ENCODE data around the gene ASB15.

Gene ASB15

GRCh38 chr7:123635551-123636359 is 34.1 kb downstream of the ASB15 start:
- no peak for DNase-seq (ENCODE audit: low read depth)

- DNase-seq (ENCODE audit: low read depth) = no peak
These were observed 35.6 kb downstream of the ASB15 start for GRCh38 chr7:123637203-123637602.

GRCh38 chr7:123637878-123638277 is 36.3 kb downstream of the ASB15 start:
- no peak for DNase-seq (ENCODE audit: low read depth)

GRCh38 chr7:123639631-123640030 is 38.0 kb downstream of the ASB15 start:
- no peak for DNase-seq (ENCODE audit: low read depth)

- no peak for DNase-seq (ENCODE audit: low read depth)
These were observed 39.0 kb downstream of the ASB15 start for GRCh38 chr7:123640583-123640982.

GRCh38 chr7:123641901-123642300 is 40.3 kb downstream of the ASB15 start:
- DNase-seq (ENCODE audit: low read depth) = no peak

- peak; percentile 26 for DNase-seq (ENCODE audit: low read depth)
These were observed 42.1 kb downstream of the ASB15 start for GRCh38 chr7:123643495-123644441.

- no peak for DNase-seq (ENCODE audit: low read depth)
These were observed 43.9 kb downstream of the ASB15 start for GRCh38 chr7:123645516-123645915.

GRCh38 chr7:123647106-123647730 is 45.6 kb downstream of the ASB15 start:
- no peak for DNase-seq (ENCODE audit: low read depth)

GRCh38 chr7:123649964-123650363 is 48.3 kb downstream of the ASB15 start:
- no peak for DNase-seq (ENCODE audit: low read depth)

GRCh38 chr7:123650595-123650994 is 49.0 kb downstream of the ASB15 start:
- DNase-seq (ENCODE audit: low read depth) = no peak

- DNase-seq (ENCODE audit: low read depth) = no peak
These were observed 50.8 kb downstream of the ASB15 start for GRCh38 chr7:123652406-123652805.

- DNase-seq (ENCODE audit: low read depth) = no peak
These were observed 51.5 kb downstream of the ASB15 start for GRCh38 chr7:123653162-123653561.

GRCh38 chr7:123655614-123656013 is 54.0 kb downstream of the ASB15 start, which contains the start of gene LMOD2:
LMOD2 (plus strand) TSS chr7:123655866; CDS start chr7:123655964, 98 bp downstream.
- no peak for DNase-seq (ENCODE audit: low read depth)

GRCh38 chr7:123656544-123657303 is 55.1 kb downstream of the ASB15 start:
- no peak for DNase-seq (ENCODE audit: low read depth)

GRCh38 chr7:123657304-123657685 is 55.7 kb downstream of the ASB15 start:
- DNase-seq (ENCODE audit: low read depth) = no peak

GRCh38 chr7:123658023-123658422 is 56.4 kb downstream of the ASB15 start:
- DNase-seq (ENCODE audit: low read depth) = no peak

- DNase-seq (ENCODE audit: low read depth) = no peak
These were observed 59.1 kb downstream of the ASB15 start for GRCh38 chr7:123660514-123661354.

GRCh38 chr7:123661765-123662164 is 60.1 kb downstream of the ASB15 start:
- no peak for DNase-seq (ENCODE audit: low read depth)

GRCh38 chr7:123662293-123662692 is 60.7 kb downstream of the ASB15 start:
- no peak for DNase-seq (ENCODE audit: low read depth)

- DNase-seq (ENCODE audit: low read depth) = no peak
These were observed 61.1 kb downstream of the ASB15 start for GRCh38 chr7:123662755-123663154.
